Thyroid gland (tissue), 4 donors: ENCODE data around the gene POC1B.

ENCODE experiments used
- POLR2A ChIP-seq, 2 donors: fragments of 450-650 bp; IDR thresholded peaks; one replicate each; pipeline ENCODE4 v1.6.1; 2017; ENCODE audit warnings: antibody characterized with exemption in 2 of 2, mild to moderate bottlenecking in 2 of 2, moderate library complexity in 1 of 2
- TF ChIP-seq, protein P1 (sequence below), 6 experiments: fragments of 200-600 bp in 3 of 6; fragments of 450-650 bp in 3 of 6; sonication (generic) in 3 of 6; IDR thresholded peaks; one replicate each; pipeline ENCODE4 v1.5.1; 2016 to 2019; ENCODE audit warnings: antibody characterized with exemption in 6 of 6, mild to moderate bottlenecking in 2 of 6, inconsistent platforms in 1 of 6, moderate library complexity in 1 of 6

DNA sequence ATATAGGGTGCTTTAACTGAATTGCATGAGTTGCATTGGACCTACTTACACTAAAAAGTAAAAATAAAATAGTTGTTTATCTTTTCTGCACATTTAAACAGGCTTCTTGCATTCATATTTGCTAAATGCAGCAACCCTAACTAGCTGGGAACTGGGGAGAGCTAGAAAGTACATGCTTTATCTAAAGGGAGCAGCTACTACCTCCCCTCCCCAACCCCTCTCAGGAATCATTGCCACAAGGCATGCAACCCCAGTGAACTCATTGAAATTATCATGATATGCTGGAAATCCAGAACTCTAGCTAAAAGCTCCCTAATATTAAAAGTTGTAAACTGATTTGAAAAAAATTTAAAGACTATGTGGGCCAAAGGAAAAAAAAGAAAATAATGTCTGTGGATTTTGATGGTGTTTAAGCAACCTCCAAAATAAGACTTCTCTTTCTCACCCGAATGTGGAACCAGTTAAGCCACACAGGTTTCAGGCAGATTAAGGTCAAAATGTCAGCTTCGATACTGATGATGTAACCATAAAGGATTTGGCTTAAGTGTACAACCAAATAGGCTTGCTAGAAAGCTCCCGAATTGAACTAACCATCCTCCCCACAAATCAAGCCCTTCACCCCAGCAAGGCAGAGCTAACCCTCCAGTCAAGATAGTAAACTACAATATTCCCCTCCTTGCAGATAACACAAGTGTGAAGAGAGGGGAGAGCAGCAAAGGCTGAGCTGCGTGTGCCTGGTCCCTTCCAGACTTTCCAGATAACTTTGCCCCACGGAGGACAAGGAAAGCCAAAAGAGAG, 13.8 kb upstream of the POC1B start:
- TF ChIP-seq, protein P1, sequence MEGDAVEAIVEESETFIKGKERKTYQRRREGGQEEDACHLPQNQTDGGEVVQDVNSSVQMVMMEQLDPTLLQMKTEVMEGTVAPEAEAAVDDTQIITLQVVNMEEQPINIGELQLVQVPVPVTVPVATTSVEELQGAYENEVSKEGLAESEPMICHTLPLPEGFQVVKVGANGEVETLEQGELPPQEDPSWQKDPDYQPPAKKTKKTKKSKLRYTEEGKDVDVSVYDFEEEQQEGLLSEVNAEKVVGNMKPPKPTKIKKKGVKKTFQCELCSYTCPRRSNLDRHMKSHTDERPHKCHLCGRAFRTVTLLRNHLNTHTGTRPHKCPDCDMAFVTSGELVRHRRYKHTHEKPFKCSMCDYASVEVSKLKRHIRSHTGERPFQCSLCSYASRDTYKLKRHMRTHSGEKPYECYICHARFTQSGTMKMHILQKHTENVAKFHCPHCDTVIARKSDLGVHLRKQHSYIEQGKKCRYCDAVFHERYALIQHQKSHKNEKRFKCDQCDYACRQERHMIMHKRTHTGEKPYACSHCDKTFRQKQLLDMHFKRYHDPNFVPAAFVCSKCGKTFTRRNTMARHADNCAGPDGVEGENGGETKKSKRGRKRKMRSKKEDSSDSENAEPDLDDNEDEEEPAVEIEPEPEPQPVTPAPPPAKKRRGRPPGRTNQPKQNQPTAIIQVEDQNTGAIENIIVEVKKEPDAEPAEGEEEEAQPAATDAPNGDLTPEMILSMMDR (IDR thresholded peaks at IDR 0.05), result no peak
- no peak for TF ChIP-seq POLR2A (IDR thresholded peaks at IDR 0.05)
